GM18507 (cell line): ENCODE measurements around the gene SLC26A1.
A peak's percentile ranks its signal among the peaks of the same experiment; 100 is the strongest.

Experiments
- DNase-seq: peaks from one replicate; pipeline ENCODE4 v3.0.0; 2011; ENCODE audit warnings: low read depth; ENCODE audit not compliant: insufficient read length; ENCODE audit errors: extremely low spot score
- FAIRE-seq: peaks from 2 replicates; lab custom pipeline; 2011; peaks lifted over from hg19 to GRCh38; lab: Jason Lieb, UNC

SLC26A1 gene

DNA sequence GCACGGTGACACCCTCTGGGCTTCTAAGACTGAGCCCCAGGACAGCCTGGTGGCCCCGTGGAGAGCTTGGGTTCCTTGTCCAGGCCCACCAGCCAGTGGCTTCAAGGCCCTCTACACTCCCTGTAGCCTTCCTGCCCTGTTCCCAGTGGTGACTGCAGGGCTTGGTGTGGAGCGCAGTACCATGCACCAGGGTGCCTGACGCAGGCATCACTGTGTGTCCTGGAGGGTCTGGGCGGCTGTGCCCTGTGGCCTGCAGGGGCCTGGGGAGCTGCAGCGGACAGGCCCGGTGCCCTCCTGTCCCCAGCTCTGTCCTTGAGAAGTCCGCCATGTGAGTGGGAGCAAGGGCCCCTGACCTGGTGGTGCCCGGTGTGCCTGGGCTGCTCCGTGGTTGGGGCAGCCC lies 22.5 kb upstream of the SLC26A1 start:
- no peak for FAIRE-seq
- no peak for DNase-seq

DNA sequence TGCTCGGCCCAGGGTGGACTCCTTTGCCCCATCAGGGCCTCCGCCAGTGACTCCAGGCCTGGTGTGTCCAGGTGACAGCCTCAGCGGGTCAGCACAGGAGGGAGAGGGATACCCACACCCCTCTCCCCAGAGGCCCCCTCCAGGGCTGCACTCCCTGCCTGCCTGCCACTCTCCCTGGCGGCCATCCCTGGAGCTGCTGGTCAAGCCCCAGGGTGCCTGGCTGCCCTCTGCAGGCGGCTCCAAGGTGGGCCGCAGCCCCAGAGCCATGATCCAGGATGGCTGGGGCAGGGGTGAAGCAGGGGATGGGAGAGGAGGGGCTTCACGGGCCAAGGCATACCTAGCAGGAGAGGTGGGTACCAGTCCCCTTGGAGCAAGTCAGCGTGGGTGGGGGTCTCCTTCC lies 22.0 kb upstream of the SLC26A1 start:
- no peak for FAIRE-seq
- DNase-seq = no peak

DNA sequence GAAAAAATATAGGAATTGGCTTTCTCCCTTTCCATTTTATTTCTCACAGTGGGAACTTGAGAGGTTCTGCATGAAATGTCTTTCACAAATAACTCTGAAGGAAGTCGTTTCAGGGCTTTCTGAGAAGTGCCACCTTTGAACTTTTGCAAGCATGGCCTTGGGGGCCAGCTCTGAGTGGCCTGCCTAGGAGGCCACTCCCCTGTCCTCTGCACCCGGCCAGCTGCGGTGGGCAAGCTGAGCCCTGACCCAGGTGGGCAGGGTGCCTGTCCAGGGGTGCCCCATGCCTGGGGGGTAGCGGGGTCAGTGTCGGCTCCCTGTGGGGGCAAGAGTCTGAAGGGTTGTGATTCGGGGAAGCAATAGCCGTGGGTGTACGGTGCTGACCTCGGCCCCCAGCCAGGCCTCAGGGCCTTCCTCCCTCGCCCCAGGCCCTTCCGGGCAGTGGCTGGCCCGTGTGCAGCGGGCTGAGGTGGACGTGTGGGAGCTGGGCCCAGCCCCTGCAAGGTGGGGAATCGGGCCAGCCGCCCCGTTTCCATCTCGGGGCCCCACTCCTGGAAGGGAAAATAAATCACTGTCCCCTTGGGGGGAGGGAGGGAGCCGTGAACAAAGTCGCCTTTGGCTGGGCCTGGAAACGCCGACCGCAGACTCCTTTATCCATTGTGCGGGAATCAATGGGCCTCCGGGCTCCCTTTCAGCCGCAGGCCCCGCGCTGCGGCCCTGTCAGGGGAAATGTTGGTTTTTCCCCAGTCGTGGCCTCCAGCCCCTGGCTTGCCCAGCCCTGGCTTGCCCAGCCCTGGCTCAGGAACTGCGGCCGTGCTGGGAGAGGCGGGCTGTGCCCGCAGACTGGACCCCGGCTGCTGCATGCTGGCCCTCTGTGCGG lies 21.3 kb upstream of the SLC26A1 start:
- FAIRE-seq = no peak
- DNase-seq = no peak

DNA sequence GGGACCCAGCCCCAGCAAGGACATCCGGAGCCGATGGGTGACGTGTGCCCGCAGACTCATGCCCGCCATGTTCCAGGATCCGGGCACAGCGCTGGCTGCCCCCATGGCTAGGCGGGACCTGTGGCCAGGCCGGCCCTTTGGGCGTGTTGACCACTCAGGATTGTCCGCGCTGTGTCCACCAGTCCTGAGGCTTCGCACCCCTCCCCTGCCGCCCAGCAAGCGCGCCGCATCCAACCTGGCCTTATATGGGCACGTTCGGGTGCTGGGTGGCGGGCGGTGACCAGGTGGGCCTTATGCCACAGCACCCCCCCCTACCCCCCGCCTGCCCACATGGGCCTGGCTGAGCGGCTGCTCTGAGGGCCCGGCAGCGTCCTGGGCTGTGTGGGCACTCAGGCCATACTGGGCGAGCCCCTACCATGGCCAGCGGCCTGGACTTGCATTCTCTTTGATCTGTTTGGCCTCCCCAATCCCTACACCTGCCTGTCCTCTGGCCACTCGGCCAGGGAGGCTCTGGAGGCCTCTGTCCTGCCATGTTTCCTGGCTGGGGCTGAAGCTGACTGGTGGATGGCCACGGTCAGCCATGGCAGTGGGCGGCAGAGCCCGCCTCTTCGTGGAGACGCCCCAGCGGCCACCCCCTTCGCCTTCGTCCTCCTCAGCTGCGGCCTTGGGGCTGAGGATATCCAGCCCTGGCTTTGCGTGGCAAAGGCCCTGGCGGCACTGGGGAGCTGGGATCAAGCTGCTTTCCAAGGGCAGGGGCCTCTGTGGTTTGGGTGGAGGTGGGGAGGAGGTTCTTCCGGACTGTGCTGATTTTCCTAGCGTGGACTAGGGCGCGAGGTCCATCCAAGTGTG lies 20.2 kb upstream of the SLC26A1 start:
- no peak for FAIRE-seq
- no peak for DNase-seq

DNA sequence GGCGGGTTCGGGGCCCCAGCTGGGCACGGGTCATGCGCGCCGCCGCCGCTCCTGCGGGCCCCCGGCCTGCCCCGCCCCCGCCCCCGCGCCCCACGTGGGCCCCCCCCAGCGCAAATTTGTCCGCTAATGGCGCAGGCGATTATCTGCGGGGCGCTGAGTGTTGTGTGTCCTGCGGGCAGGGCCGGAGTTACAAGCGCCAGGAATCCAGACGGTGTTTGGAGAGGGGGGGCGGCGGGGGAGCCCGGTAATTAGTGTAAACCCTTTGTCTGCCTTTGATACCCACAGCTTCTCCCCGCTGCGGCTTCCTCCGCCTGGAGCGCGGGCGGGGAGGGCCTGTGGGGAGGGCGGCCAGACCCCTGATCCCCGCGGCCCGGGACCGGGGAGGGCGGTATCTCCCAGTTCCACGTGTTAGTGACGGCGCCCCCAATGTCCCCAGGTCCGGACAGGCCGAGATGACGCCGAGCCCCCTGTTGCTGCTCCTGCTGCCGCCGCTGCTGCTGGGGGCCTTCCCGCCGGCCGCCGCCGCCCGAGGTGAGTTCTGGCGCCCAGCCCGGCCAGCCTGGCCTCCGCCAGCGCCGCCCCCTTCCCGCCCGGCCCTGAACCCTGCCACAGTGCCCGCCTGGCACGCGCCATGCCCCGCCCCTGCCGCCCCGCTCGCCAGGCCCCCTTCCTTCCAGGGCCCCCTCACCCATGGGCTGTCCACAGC lies 19.0 kb upstream of the SLC26A1 start:
- DNase-seq (no peak), FAIRE-seq (no peak)

DNA sequence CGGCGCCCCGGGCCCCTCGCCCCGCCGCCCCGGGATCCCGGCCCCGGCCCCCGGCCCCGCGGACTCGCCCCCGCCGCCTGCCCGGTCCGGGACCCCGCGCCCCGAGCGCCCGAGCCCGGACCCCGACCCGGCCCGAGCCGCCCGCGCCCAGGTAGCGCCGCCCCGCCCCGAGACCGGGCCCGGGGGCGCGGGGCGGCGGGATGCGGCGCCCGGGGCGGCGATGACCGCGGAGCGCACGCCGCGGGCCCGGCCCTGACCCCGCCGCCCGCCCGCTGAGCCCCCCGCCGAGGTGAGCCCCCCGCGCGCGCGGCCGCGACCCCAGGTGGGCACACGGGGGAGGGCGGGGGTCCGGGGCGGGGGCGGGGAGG lies 18.4 kb upstream of the SLC26A1 start:
- FAIRE-seq (no peak), DNase-seq (no peak)

DNA sequence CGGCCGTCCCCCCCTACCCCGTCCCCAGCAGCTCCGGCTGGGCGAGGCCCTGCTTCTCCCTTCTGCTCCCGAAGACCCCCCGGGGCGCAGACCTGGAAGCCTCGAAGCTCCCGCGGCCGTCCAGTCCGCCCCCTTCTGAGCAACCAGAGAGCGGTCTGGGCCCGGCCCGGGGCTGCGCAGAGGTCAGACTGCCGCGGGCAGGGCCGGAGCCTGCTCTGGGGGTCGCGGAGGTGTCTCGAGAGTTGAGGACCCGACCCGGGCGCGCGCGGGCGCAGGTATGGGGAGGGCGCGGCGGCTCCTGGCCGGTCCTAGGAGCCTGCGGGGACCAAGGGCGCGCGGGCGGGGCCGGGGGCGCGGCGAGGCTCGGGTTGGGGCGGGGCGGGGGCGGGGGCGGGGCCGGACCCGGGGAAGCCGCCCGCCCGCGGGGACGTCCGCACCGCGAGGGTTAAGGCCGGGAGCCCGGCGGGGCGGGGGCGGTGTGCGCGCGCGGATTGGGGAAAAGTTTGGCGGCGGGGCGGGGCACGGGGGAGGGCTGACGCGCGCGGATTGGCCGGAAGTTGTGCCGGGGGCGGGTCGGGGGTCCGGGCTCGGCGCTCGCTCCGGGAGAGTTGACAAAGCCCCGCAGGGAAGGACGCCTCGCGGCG lies 17.9 kb upstream of the SLC26A1 start, which contains the start of gene FGFRL1:
TSS of gene FGFRL1 (plus strand) at position 605 of the 644 bp plus-strand sequence. CDS start 860 bp downstream, outside the sequence.
- FAIRE-seq = peak; percentile 73

DNA sequence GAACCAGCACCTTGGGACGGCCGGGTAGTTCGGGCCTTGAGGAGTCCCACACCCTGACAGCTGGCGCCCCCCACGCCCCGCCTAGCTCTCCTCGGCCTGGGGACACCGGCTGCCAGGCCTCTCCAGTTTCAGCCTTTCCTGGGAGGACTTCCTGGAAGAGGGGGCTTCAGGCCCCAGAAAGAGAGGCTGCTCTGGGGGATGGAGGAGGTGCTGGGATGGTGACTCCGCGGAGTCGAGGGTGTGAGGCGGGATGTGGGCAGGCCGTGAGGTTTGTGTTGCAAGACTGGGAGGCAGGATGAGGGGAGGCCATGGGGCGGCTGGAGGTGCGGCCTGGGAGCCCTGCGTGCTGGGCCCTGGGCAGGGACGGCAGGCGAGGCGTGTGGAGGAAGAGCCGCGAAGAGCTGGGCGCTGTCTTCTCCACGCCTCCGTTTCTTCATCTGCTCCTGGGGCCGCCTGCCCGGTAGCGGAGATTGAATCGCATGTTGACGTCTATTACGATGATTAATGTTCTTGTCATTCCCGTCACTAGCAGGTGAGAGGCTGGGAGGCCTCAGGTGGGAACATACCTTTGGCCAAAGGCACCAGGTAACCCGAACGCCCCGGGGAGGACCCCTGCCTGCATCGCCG lies 17.3 kb upstream of the SLC26A1 start:
- DNase-seq (no peak), FAIRE-seq (no peak)

More for the DNA sequence above, 17.9 kb upstream of the SLC26A1 start, which contains the start of gene FGFRL1:
- peak; percentile 79 for DNase-seq

DNA sequence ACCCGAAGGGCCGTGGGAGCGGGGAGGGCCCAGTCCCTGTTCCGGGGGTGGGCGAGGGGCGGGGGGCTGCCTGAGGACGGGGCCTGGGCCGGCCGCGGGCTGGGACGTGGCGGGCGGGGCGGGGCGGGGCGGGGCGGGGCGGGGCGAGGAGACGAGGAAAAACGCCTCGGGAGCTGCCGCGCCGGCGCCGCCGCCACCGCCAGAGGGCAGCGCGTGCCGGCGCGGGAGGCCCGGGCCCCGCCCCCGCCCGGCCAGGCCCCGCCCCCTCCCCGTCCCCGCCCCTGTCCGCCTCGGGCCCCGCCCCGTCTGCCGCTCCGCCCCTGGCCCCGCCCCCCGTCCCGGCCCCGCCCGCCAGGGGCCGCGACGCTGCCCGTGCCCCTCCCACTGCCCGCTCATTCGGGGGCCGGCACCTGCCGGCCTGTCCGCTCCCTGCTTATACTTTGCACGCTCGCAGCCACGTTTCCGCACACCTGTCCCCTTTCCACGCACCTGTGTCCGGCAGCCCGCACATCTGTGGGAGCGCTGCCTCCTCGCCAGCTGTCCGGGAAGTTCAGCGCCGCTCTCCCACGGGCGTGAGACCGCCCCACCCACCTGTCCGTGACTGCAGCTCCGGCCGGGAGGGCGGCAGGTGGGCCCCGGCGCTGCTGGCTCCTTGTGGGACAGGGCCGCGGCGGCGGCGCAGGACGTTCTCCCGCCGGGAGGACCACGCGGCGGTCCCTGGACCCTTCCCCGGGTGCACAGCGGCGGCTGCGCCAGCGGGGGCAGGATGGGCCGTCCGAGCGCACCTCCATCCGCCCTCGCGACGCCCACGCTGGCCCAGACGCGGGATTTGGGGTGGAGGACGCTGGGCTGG lies 16.6 kb upstream of the SLC26A1 start:
- FAIRE-seq (no peak), DNase-seq (peak; percentile 72)

DNA sequence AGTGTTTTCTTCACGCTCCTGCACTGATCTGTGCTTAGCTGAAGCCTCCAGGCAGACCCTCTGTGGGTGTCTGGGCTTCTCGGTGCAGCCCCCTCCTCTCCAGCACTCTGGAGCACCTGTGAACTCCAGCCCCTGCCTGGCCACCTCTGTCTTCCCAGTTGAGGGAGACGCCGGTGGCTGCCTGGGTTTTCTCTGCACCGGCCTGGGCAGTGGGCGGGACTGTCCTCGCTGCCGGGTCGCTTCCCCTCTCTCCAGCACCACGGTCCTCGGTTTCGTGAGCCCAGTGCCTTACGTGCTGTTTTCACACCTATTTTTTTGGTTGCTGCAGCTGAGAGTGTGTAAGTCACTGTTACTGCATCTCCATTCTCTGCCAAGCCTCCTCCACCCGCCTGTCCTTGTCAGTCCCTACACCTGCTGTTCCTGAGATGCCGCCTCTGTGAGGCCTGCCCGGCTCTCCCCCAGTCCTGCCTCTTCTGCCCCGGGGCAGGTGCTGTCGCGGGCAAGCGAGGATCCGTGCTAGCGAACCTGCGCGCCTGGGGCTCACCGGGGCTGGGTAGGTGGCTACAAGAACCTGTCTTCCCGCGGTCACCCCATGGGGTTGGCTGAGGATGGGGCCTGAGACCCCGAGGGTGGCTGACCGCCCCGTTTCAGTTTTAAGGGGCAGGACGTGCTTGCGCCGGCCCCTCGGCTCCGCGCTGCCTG lies 15.8 kb upstream of the SLC26A1 start:
- DNase-seq = no peak
- FAIRE-seq = no peak

DNA sequence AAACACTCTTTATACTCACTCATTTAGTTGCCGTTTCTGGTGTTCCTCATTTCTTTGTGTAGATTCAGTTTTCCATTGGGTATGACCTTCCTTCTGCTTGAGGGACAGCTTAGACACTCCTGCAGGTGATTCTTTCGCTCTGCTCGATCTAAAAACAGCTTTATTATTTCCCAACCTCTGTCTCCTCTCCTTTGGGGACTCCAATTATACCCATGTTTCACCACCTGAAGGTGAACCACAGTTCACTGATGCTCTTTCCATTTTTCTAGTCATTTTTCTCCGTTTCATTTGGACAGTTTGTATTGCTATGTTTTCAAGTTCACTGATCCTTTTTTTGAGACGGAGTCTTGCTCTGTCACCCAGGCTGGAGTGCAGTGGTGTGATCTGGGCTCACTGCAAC lies 13.7 kb upstream of the SLC26A1 start:
- DNase-seq (no peak), FAIRE-seq (no peak)

DNA sequence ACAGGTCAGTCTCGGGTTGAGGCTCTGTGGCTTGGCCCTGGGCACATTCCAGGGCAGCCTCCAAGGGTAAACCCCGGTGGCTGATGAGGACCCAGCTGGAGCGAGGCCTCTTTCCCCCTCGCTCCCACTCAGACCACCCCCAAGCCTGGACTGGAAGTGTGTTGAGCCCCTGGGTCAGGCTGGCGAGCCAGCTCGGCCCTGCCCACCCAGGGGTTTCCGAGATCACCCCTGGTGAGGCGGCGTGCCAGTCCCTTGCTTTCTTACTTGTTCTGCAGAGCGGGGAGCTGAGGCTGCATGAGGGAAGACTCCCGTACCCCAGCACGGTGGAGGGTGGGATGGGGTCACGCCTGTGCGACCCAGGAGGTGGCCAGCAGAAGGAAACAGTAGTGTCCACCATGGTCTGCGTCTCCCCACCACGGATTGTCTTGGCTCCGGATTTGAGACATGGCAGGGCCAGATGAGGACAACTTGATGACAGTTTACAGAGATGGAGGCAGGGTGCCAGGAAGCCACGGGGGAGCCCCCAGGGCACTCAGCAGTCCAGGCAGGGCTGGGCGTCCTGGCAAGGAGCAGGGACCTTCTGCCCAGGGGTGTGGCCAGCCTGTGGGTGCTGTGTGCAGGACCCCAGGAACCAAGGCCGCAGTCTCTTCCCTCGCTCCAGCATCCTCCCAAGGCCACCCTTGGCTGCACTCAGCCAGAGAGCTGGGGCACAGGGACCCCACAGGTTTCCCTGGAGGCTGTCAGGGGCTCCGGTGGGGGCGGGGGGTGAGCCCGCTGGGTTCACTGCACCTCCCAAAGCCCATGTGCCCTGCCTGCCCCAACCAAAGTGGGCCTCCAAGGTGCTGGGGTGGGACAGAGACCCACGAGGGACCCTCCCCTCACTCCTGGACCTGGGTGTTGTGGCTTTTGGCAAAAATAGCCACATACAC lies 11.6 kb upstream of the SLC26A1 start:
- FAIRE-seq (no peak), DNase-seq (no peak)

DNA sequence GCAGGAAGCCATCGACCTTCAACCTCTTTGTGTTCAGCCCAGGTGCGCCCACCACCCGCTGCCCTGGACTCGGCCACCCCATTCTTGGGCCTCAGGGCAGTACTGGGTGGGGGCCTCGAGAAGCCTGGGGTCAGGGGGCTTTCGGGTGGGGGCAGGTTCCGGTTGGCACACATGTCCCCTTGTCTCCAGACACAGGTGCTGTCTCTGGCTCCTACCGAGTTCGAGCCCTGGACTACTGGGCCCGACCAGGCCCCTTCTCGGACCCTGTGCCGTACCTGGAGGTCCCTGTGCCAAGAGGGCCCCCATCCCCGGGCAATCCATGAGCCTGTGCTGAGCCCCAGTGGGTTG lies 10.8 kb upstream of the SLC26A1 start:
- FAIRE-seq (no peak), DNase-seq (no peak)

DNA sequence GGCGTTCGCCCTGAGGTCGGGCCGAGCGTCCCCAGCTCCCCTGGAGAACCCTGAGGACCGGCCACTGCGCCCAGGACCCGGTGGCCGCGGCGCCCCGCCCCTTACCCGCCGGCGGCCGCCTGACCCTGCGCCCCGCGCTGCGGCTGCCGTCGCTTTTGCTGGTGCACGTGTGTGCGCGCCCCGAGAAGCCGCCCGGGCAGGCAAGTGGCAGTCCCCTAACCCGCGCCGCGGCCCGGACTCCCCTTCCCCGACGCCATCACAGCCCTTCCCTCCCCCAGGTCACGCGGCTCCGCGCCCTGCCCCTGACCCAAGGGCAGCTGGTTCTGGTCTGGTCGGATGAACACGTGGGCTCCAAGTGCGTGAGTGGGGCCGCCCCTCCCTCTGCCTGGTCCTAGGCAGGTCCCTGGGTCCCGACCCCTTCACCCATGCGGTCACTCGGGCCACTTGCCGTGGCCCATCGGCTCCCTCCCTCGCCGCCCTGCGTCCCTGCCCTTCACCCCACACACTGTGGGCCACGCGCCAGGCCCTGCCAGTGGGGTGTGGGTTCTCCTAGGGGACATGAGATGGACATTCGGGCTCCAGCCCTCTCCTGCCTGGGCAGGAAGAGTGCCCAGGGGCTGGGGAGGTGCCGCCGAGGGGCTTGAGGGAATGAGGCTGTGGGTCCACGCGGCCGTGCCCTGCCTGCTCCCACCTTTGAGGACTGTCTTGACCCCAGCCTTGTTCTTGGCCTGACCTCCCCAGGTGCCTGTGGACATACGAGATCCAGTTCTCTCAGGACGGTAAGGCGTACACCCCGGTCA lies 10.3 kb upstream of the SLC26A1 start:
- FAIRE-seq = no peak
- no peak for DNase-seq

DNA sequence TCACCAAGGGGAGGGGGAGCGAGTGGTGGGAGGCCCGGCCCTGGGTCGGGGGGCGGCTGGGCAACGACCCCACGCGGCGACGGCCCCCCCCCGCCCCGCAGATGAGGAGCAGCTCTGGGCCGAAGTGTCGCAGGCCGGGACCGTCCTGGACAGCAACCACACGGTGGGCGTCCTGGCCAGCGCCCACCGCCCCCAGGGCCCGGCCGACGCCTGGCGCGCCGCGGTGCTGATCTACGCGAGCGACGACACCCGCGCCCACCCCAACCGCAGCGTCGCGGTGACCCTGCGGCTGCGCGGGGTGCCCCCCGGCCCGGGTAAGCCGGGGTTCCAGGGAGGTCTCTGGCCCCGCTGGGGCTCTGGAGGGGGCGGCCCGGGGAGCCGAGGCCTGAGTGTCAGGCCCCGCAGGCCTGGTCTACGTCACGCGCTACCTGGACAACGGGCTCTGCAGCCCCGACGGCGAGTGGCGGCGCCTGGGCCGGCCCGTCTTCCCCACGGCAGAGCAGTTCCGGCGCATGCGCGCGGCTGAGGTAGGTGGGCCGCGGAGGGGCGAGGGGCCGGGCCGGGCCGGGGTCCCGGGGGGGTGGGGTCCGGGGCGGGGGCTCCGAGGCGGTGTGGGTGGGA lies 9.5 kb upstream of the SLC26A1 start:
- FAIRE-seq (no peak), DNase-seq (no peak)
